SU-DHL-6 (cell line): ENCODE measurements around the gene KRT36.

Experiments
- H2AFZ ChIP-seq: fragments of 200-600 bp; sonication (generic); 2 replicates; pipeline ENCODE4 v1.6.1; 2014; ENCODE audit warnings: low read depth, mild to moderate bottlenecking, moderate library complexity, mixed read lengths, antibody characterized with exemption, low read length; ENCODE audit not compliant: severe bottlenecking
- H3F3A ChIP-seq: fragments of 200-600 bp; shearing (Covaris generic); 2 replicates; pipeline ENCODE4 v1.6.0; 2016; ENCODE audit warnings: antibody characterized with exemption, mild to moderate bottlenecking; ENCODE audit not compliant: insufficient read depth
- H3K27ac ChIP-seq: fragments of 200-600 bp; sonication (generic); 2 replicates; pipeline ENCODE4 v1.5.1; 2016; ENCODE audit warnings: low read depth, mild to moderate bottlenecking, low read length, moderate library complexity, mixed read lengths
- H3K27me3 ChIP-seq: fragments of 200-600 bp; sonication (generic), shearing (Covaris generic); 2 replicates; pipeline ENCODE4 v1.6.0; 2014; ENCODE audit warnings: mild to moderate bottlenecking, low read length
- H3K36me3 ChIP-seq: fragments of 200-600 bp; sonication (generic); 2 replicates; pipeline ENCODE4 v1.6.1; 2014; ENCODE audit warnings: mild to moderate bottlenecking, low read length, mixed read lengths
- H3K4me2 ChIP-seq: fragments of 300-600, 200-600 bp; shearing (Covaris generic), sonication (generic); 2 replicates; pipeline ENCODE4 v1.6.0; 2014; ENCODE audit warnings: low read length, low read depth, mild to moderate bottlenecking; ENCODE audit not compliant: poor library complexity, severe bottlenecking
- H3K4me3 ChIP-seq: fragments of 200-600 bp; sonication (generic); 2 replicates; pipeline ENCODE4 v1.5.1; 2014; ENCODE audit warnings: antibody characterized with exemption, low read length, mild to moderate bottlenecking, mixed read lengths; ENCODE audit not compliant: insufficient read depth, poor library complexity, severe bottlenecking
- H3K79me2 ChIP-seq: fragments of 200-600 bp; sonication (generic); 2 replicates; pipeline ENCODE4 v1.6.1; 2014; ENCODE audit warnings: mild to moderate bottlenecking, low read length, moderate library complexity; ENCODE audit not compliant: insufficient read depth
- H3K9ac ChIP-seq: fragments of 200-600 bp; sonication (generic); 2 replicates; pipeline ENCODE4 v1.7.0; 2014; ENCODE audit warnings: mild to moderate bottlenecking, low read length
- H3K9me2 ChIP-seq: fragments of 200-600 bp; sonication (generic); replicated peaks from 2 replicates; pipeline ENCODE4 v1.6.1; 2014; ENCODE audit warnings: low read length; ENCODE audit not compliant: insufficient read depth
- H3K9me3 ChIP-seq: fragments of 200-600 bp; sonication (generic); 2 replicates; pipeline ENCODE4 v1.6.1; 2014; ENCODE audit warnings: low read length, mixed read lengths; ENCODE audit not compliant: insufficient read depth
- H4K20me1 ChIP-seq: fragments of 200-600 bp; sonication (generic); 2 replicates; pipeline ENCODE4 v1.6.1; 2014; ENCODE audit warnings: low read depth, mild to moderate bottlenecking, antibody characterized with exemption, low read length, moderate library complexity, mixed read lengths
- EZH2phosphoT487 ChIP-seq: fragments of 200-600 bp; sonication (generic), shearing (Covaris generic); conservative IDR thresholded peaks from 2 replicates; pipeline ENCODE4 v1.6.1; 2018; ENCODE audit warnings: mild to moderate bottlenecking, antibody characterized with exemption, low read length, moderate library complexity, mixed read lengths
- TF ChIP-seq, protein P1 (sequence below): fragments of 200-600 bp; sonication (generic); IDR thresholded peaks from one replicate; pipeline ENCODE4 v1.5.1; 2017; ENCODE audit warnings: antibody characterized with exemption, mild to moderate bottlenecking, low read length, moderate library complexity; ENCODE audit not compliant: insufficient read depth, poor library complexity, severe bottlenecking

Gene KRT36

DNA sequence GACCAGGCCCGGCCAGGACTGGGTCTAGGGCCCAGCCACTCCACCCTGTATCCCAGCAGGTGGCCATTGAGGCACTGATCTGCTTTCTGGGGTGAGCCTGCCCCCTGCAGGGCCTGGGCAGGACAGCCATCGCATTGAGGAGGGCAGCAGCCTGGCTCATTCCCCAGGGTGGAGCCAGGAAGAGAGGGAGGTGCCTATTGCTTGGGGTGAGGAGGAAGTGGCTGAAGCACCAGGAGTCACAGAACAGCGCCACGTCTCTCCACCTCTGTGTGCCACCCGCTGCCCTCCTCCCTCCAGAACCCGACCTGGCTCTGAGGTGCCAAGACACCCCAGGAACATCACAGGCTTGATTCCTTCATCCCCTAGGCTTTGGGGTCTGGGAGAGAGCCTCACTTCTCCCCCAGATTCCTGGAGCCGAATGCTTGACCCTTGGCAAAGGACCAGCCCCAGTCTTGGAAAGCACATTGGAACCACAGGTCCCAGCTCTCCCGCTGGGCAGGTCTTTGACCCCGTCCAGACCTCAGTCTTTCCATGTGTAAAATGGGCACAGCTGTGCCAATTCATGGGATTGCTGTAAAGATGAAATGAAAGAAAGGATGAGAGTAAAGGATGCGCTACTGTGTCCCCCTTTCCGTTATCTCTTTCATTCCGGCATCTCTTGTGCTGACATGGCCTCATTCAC is 7.2 kb upstream of the KRT36 start:
- Histone ChIP-seq H2AFZ (no peak overlapping the region), H3K9ac (no peak overlapping the region), H3K9me2 (no peaks in the 10 kb centered on the region), H3K36me3 (no peaks in the 10 kb centered on the region), H4K20me1 (no peaks in the 10 kb centered on the region), H3K4me2 (no peak overlapping the region), H3K79me2 (no peaks in the 10 kb centered on the region), H3K27ac (no peak overlapping the region), H3K4me3 (no peak overlapping the region), H3F3A (no peaks in the 10 kb centered on the region), H3K9me3 (no peaks in the 10 kb centered on the region), H3K27me3 (no peaks in the 10 kb centered on the region)
- TF ChIP-seq, protein P1, sequence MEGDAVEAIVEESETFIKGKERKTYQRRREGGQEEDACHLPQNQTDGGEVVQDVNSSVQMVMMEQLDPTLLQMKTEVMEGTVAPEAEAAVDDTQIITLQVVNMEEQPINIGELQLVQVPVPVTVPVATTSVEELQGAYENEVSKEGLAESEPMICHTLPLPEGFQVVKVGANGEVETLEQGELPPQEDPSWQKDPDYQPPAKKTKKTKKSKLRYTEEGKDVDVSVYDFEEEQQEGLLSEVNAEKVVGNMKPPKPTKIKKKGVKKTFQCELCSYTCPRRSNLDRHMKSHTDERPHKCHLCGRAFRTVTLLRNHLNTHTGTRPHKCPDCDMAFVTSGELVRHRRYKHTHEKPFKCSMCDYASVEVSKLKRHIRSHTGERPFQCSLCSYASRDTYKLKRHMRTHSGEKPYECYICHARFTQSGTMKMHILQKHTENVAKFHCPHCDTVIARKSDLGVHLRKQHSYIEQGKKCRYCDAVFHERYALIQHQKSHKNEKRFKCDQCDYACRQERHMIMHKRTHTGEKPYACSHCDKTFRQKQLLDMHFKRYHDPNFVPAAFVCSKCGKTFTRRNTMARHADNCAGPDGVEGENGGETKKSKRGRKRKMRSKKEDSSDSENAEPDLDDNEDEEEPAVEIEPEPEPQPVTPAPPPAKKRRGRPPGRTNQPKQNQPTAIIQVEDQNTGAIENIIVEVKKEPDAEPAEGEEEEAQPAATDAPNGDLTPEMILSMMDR = peak; percentile 58
- no peak for TF ChIP-seq EZH2phosphoT487

DNA sequence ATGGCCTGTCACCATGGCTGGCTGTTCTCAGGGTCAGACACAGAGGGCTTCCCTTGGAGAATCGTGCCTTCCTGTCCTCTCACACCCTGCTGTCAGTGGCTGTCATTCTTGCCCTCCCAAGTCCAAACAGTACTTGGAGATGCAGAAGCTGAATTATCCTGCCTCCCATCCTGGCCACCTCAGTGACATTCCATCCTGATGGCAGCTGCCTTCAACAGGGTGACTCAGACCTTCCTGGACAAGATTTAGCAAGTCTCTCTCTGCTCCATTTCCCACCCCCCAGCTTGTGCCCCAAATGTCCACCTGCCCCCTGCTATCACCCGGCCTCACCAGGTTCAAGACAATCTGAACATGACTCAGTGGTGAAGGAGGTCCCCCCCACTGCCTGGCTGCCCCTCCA is 4.8 kb upstream of the KRT36 start:
- H3K27ac ChIP-seq = no peak overlapping the region
- H3K27me3 ChIP-seq = no peaks in the 10 kb centered on the region

DNA sequence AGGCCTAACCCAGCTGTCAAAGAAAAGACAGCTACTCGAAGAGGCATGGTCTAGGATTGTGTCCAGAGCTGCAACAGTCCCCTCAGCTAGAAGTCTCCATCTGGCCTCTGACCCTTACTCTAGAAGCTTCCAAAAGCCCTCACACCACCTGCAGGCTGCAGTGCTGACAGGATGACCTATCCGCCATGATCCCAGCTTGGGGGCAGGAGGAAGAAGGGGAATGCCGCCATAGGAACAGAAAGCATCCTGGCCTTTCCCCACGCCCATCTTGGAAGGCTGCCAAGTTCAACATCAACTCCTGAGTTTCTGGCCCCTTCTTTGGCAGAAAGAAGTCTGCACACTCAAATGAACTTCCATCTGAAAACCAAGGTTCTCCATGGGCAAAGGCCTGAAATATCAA is 3.1 kb upstream of the KRT36 start:
- Histone ChIP-seq H3K27me3 (no peaks in the 10 kb centered on the region), H3K36me3 (no peaks in the 10 kb centered on the region), H3K4me2 (no peak overlapping the region), H2AFZ (no peak overlapping the region), H3K9me2 (no peaks in the 10 kb centered on the region), H3K27ac (no peak overlapping the region), H3K9me3 (no peaks in the 10 kb centered on the region), H3K9ac (no peak overlapping the region), H3K79me2 (no peaks in the 10 kb centered on the region), H3K4me3 (no peak overlapping the region), H4K20me1 (no peaks in the 10 kb centered on the region), H3F3A (no peaks in the 10 kb centered on the region)
- TF ChIP-seq, protein P1 = no peak
- no peak for TF ChIP-seq EZH2phosphoT487

More for the DNA sequence above, 4.8 kb upstream of the KRT36 start:
- no peak overlapping the region for H3K9ac ChIP-seq
- no peaks in the 10 kb centered on the region for H3K79me2 ChIP-seq
- H3K9me3 ChIP-seq = no peaks in the 10 kb centered on the region
- no peak overlapping the region for H3K4me2 ChIP-seq
- no peaks in the 10 kb centered on the region for H3K9me2 ChIP-seq
- H2AFZ ChIP-seq = no peak overlapping the region
- no peak overlapping the region for H3K4me3 ChIP-seq
- H3F3A ChIP-seq = no peaks in the 10 kb centered on the region
- no peaks in the 10 kb centered on the region for H4K20me1 ChIP-seq
- H3K36me3 ChIP-seq = no peaks in the 10 kb centered on the region
- TF ChIP-seq EZH2phosphoT487 = no peak
- TF ChIP-seq, protein P1 = no peak
